ENCODE data around the gene WDR46. TPM values are rescaled to one million over a fixed set of nuclear protein-coding genes. Genes with fewer than 3 reads are reported as not detected.

Gene WDR46
- total and polyA plus RNA-seq, 2 of the 13 experiments (the other 11 are each of a cell fraction or from before 2014, with no cell fraction given) = 47.4 to 105 TPM

- peak; percentile 95 for TF ChIP-seq ZNF792 (CRISPR knock-in tag; IDR thresholded peaks at IDR 0.05)
- TF ChIP-seq POLR2G (IDR thresholded peaks at IDR 0.05; ENCODE audit: low read depth, low read length) = peak; percentile 99
- no peak for TF ChIP-seq TCF7 (IDR thresholded peaks at IDR 0.05; ENCODE audit: low read depth)
- TF ChIP-seq ATF7 (IDR thresholded peaks at IDR 0.05) = no peak
- TF ChIP-seq ATF7 (CRISPR knock-in tag; IDR thresholded peaks at IDR 0.05) = no peak; the same call in 1 of the 2 replicates
- TF ChIP-seq HNF1A (IDR thresholded peaks at IDR 0.05; ENCODE audit: low read depth) = 0 out of 2 replicates have a peak, but pooled peaks have one; percentile 18
- no peak; the same call in 1 of the 2 replicates for TF ChIP-seq HNF1A (CRISPR knock-in tag; IDR thresholded peaks at IDR 0.05; ENCODE audit: borderline replicate concordance)
- peak; percentile 74 for TF ChIP-seq FOXC1 (CRISPR knock-in tag; IDR thresholded peaks at IDR 0.05; ENCODE audit: borderline replicate concordance)
- no peak for TF ChIP-seq TOE1 (CRISPR knock-in tag; IDR thresholded peaks at IDR 0.05)
- peak; percentile 43 for TF ChIP-seq NCOR1 (IDR thresholded peaks at IDR 0.05; ENCODE audit: borderline replicate concordance, low read length)
- peak; percentile 57 for TF ChIP-seq MXD3 (CRISPR knock-in tag; IDR thresholded peaks at IDR 0.05)
- TF ChIP-seq JDP2 (CRISPR knock-in tag; IDR thresholded peaks at IDR 0.05; ENCODE audit: borderline replicate concordance) = no peak
- no peak for TF ChIP-seq RAD51 (IDR thresholded peaks at IDR 0.05; ENCODE audit: borderline replicate concordance)
- TF ChIP-seq SP4 (CRISPR knock-in tag; IDR thresholded peaks at IDR 0.05) = peak; percentile 86; the same call in 1 of the 2 replicates
- peak; percentile 27; the same call in 1 of the 2 replicates for TF ChIP-seq NFKB2 (CRISPR knock-in tag; IDR thresholded peaks at IDR 0.05; ENCODE audit: borderline replicate concordance)
- no peak for TF ChIP-seq PHB2 (IDR thresholded peaks at IDR 0.05; ENCODE audit: partially characterized antibody)
- no peak; the same call in 1 of the 2 replicates for TF ChIP-seq ZNF512B (CRISPR knock-in tag; IDR thresholded peaks at IDR 0.05; ENCODE audit: borderline replicate concordance)
- TF ChIP-seq SIN3B (IDR thresholded peaks at IDR 0.05; ENCODE audit: low read length) = no peak; the same call in none of the 2 replicates
- peak; percentile 62; the same call in 1 of the 2 replicates for TF ChIP-seq ZNF784 (CRISPR knock-in tag; IDR thresholded peaks at IDR 0.05; ENCODE audit: borderline replicate concordance)
These were observed 10.4 kb upstream of the WDR46 start (continued) for GRCh38 chr6:33299237-33299944.
